Transverse colon (tissue), 4 donors: ENCODE data around the gene TEX10.

Experiments used
- POLR2A ChIP-seq: fragments of 450-650 bp; IDR thresholded peaks from one replicate; pipeline ENCODE4 v1.6.1; 2016; ENCODE audit warnings: antibody characterized with exemption, mild to moderate bottlenecking, moderate library complexity
- POLR2AphosphoS5 ChIP-seq, 3 donors: sonication (generic); formaldehyde crosslinking; IDR thresholded peaks; one replicate each; pipeline ENCODE4 v1.6.1; 2016; ENCODE audit warnings: antibody characterized with exemption in 3 of 3
- TF ChIP-seq, protein P1 (sequence below), 5 experiments: fragments of 200-600 bp in 3 of 5; fragments of 450-650 bp in 2 of 5; sonication (generic) in 3 of 5; IDR thresholded peaks; 1 replicate in 2 of 5; 2 replicates in 3 of 5; pipeline ENCODE4 v1.5.1; 2016 to 2017; ENCODE audit warnings: antibody characterized with exemption in 5 of 5, inconsistent platforms in 3 of 5, mild to moderate bottlenecking in 2 of 5, moderate library complexity in 1 of 5

DNA sequence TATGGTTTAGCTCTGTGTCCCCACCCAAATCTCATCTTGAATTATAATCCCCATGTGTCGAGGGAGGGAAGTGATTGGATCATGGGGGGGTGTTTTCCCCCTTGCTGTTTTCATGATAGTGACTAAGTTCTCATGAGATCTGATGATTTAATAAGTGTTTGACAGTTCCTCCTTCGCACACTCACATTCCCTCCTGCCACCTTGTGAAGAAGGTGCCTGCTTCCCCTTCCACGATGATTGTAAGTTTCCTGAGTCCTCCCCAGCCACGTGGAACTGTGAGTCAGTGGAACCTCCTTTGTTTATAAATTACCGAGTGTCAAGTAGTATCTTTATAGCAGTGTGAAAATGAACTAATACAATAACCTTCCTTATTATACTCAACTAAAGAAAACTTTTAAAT, 24.3 kb upstream of the TEX10 start:
- TF ChIP-seq POLR2AphosphoS5 (IDR thresholded peaks at IDR 0.05) (no peak), POLR2A (no peak)
- TF ChIP-seq, protein P1, sequence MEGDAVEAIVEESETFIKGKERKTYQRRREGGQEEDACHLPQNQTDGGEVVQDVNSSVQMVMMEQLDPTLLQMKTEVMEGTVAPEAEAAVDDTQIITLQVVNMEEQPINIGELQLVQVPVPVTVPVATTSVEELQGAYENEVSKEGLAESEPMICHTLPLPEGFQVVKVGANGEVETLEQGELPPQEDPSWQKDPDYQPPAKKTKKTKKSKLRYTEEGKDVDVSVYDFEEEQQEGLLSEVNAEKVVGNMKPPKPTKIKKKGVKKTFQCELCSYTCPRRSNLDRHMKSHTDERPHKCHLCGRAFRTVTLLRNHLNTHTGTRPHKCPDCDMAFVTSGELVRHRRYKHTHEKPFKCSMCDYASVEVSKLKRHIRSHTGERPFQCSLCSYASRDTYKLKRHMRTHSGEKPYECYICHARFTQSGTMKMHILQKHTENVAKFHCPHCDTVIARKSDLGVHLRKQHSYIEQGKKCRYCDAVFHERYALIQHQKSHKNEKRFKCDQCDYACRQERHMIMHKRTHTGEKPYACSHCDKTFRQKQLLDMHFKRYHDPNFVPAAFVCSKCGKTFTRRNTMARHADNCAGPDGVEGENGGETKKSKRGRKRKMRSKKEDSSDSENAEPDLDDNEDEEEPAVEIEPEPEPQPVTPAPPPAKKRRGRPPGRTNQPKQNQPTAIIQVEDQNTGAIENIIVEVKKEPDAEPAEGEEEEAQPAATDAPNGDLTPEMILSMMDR (IDR thresholded peaks at IDR 0.05): no peak
